ENCODE measurements around the gene DNAH8.
"Not testable (repeated sequence)": the region's sequence is repeated elsewhere in the genome, so short reads cannot be mapped to it uniquely, and the experiment has no call there.

Gene DNAH8

GRCh38 chr6:38750968-38751615 is 36.0 kb downstream of the DNAH8 start:
- no peak for DNase-seq

GRCh38 chr6:38753707-38754106 is 38.6 kb downstream of the DNAH8 start:
- no peak for DNase-seq

GRCh38 chr6:38755207-38755606 is 40.1 kb downstream of the DNAH8 start:
- DNase-seq: no peak

GRCh38 chr6:38755874-38756273 is 40.8 kb downstream of the DNAH8 start:
- DNase-seq: no peak

GRCh38 chr6:38760097-38760496 is 45.0 kb downstream of the DNAH8 start:
- DNase-seq: no peak

GRCh38 chr6:38762848-38763247 is 47.7 kb downstream of the DNAH8 start:
- DNase-seq: no peak

GRCh38 chr6:38767560-38767959 is 52.4 kb downstream of the DNAH8 start:
- DNase-seq: no peak

GRCh38 chr6:38773338-38773737 is 58.2 kb downstream of the DNAH8 start:
- no peak for DNase-seq

- DNase-seq: no peak
Measured at GRCh38 chr6:38774929-38775707, 60.0 kb downstream of the DNAH8 start.

GRCh38 chr6:38775870-38776269 is 60.8 kb downstream of the DNAH8 start:
- DNase-seq: no peak

GRCh38 chr6:38776515-38776914 is 61.4 kb downstream of the DNAH8 start:
- no peak for DNase-seq

GRCh38 chr6:38779310-38780062 is 64.4 kb downstream of the DNAH8 start:
- no peak for DNase-seq

GRCh38 chr6:38782616-38783015 is 67.5 kb downstream of the DNAH8 start:
- no peak for DNase-seq

GRCh38 chr6:38783443-38784228 is 68.5 kb downstream of the DNAH8 start:
- no peak for DNase-seq

- DNase-seq: no peak
Measured at GRCh38 chr6:38784506-38785235, 69.6 kb downstream of the DNAH8 start.

GRCh38 chr6:38786486-38786885 is 71.4 kb downstream of the DNAH8 start:
- DNase-seq: no peak

GRCh38 chr6:38789256-38789655 is 74.1 kb downstream of the DNAH8 start:
- no peak for DNase-seq

GRCh38 chr6:38792356-38792755 is 77.2 kb downstream of the DNAH8 start:
- DNase-seq: no peak

GRCh38 chr6:38794682-38795081 is 79.6 kb downstream of the DNAH8 start:
- no peak for DNase-seq

- DNase-seq: no peak
Measured at GRCh38 chr6:38796006-38796405, 80.9 kb downstream of the DNAH8 start.

- not testable (repeated sequence) for DNase-seq
Measured at GRCh38 chr6:38796437-38796836, 81.3 kb downstream of the DNAH8 start.

- DNase-seq: no peak
Measured at GRCh38 chr6:38796850-38797249, 81.7 kb downstream of the DNAH8 start.
